Activated CD8-positive, alpha-beta T cell treated with anti-CD3 and anti-CD28 coated beads for 36 hours (primary cell): ENCODE measurements around the gene FNDC5. TPM values are rescaled to one million over a fixed set of nuclear protein-coding genes. Genes with fewer than 3 reads are reported as not detected.

Source experiments
- ATAC-seq: fragments of 200-7000 bp; cut with Tn5 transposase; one replicate; pipeline ENCODE4 v1.10.0; 2021; ENCODE audit warnings: mild to moderate bottlenecking, moderate library complexity
- CTCF ChIA-PET: fragments of 350-600 bp; sonication (Branson Sonifier 250); formaldehyde crosslinking; loops from one replicate; lab custom pipeline; 2021; ENCODE audit warnings: antibody characterized with exemption; lab: Charles Lee
- POLR2A ChIA-PET: fragments of 350-600 bp; sonication (Branson Sonifier 250); formaldehyde crosslinking; loops from one replicate; lab custom pipeline; 2021; ENCODE audit warnings: antibody characterized with exemption; lab: Charles Lee
- DNase-seq: peaks from one replicate; pipeline ENCODE4 v3.0.0-alpha.2; 2020
- H3K27ac Mint-ChIP-seq: one replicate; pipeline ENCODE4 v1.8.0; 2021; ENCODE audit warnings: mild to moderate bottlenecking, mixed read lengths
- H3K27me3 Mint-ChIP-seq: one replicate; pipeline ENCODE4 v1.8.0; 2021; ENCODE audit warnings: mixed read lengths
- H3K36me3 Mint-ChIP-seq: one replicate; pipeline ENCODE4 v1.8.0; 2021; ENCODE audit warnings: low read depth, mixed read lengths
- H3K4me1 Mint-ChIP-seq: one replicate; pipeline ENCODE4 v1.8.0; 2021; ENCODE audit warnings: low read depth, mixed read lengths
- H3K4me3 Mint-ChIP-seq: one replicate; pipeline ENCODE4 v1.8.0; 2021; ENCODE audit warnings: mild to moderate bottlenecking, moderate library complexity, mixed read lengths
- H3K9me3 Mint-ChIP-seq: one replicate; pipeline ENCODE4 v1.8.0; 2021; ENCODE audit warnings: mixed read lengths
- CTCF ChIP-seq: fragments of 200-600 bp; IDR thresholded peaks from one replicate; pipeline ENCODE4 v1.8.0; 2022; ENCODE audit warnings: antibody characterized with exemption, mild to moderate bottlenecking
- intact Hi-C: fragments of 100-400 bp; cut with micrococcal nuclease; formaldehyde crosslinking; loops from one replicate; pipeline ENCODE4 v1.10.0; 2022
- total RNA-seq, 2 experiments: library from RNA; stranded (reverse); gene quantifications; one replicate each; pipeline ENCODE4 v1.2.3, GENCODE V29; 2021

FNDC5 gene
- total RNA-seq, 2 experiments from 2014 or later, result not detected

GRCh38 chr1:32868806-32869455, 1.8 kb downstream of the FNDC5 start:
- Mint-ChIP-seq H3K27me3 (peaks cover 30% of the 10 kb centered on the region), H3K36me3 (no peaks in the 10 kb centered on the region), H3K4me1 (peaks cover 8% of the 10 kb centered on the region), H3K4me3 (no peak overlapping the region), H3K9me3 (no peaks in the 10 kb centered on the region), H3K27ac (no peak overlapping the region)
- ChIA-PET POLR2A (interaction anchor here (1.2 kb wide), 1 partner anchor 47 kb away, joined by 3 read pairs; no protein-coding TSS in a partner anchor), CTCF (interaction anchor here (1.9 kb wide), 1 partner anchor 157 kb away, joined by 8 read pairs; no protein-coding TSS in a partner anchor)
- intact Hi-C loops, result no loop called here
- DNase-seq, result no peak
- no peak for TF ChIP-seq CTCF
- ATAC-seq, result no peak

GRCh38 chr1:32868085-32868484, 2.6 kb downstream of the FNDC5 start:
- Mint-ChIP-seq H3K9me3 (no peaks in the 10 kb centered on the region), H3K27ac (no peak overlapping the region), H3K4me3 (no peak overlapping the region), H3K36me3 (no peaks in the 10 kb centered on the region), H3K4me1 (peaks cover 8% of the 10 kb centered on the region), H3K27me3 (peaks cover 30% of the 10 kb centered on the region)
- ATAC-seq, result no peak
- intact Hi-C loops, result no loop called here
- POLR2A ChIA-PET, result interaction anchor here (1.2 kb wide), 1 partner anchor 46 kb away, joined by 3 read pairs; no protein-coding TSS in a partner anchor
- CTCF ChIA-PET, result interaction anchor here (3.6 kb wide), 1 partner anchor 8 kb away, joined by 14 read pairs; no protein-coding TSS in a partner anchor
- no peak for TF ChIP-seq CTCF
- no peak for DNase-seq

- no peak for DNase-seq
- Mint-ChIP-seq H3K36me3 (peaks cover 3% of the 10 kb centered on the region), H3K27me3 (peaks cover 28% of the 10 kb centered on the region), H3K4me1 (peaks cover 7% of the 10 kb centered on the region), H3K4me3 (no peak overlapping the region), H3K9me3 (no peaks in the 10 kb centered on the region), H3K27ac (no peak overlapping the region)
- intact Hi-C loops, result no loop called here
- ATAC-seq, result no peak
- CTCF ChIA-PET, result interaction anchor here (2.0 to 3.6 kb wide), 2 partner anchors 8 to 155 kb away, joined by 9 to 14 read pairs; no protein-coding TSS in a partner anchor
- TF ChIP-seq CTCF, result no peak
- POLR2A ChIA-PET, result interaction anchor here (1.2 kb wide), 1 partner anchor 46 kb away, joined by 3 read pairs; no protein-coding TSS in a partner anchor
Observed at GRCh38 chr1:32867671-32868070, 3.0 kb downstream of the FNDC5 start.

GRCh38 chr1:32867151-32867550, 3.6 kb downstream of the FNDC5 start:
- no peak for DNase-seq
- Mint-ChIP-seq H3K9me3 (no peaks in the 10 kb centered on the region), H3K27ac (no peak overlapping the region), H3K27me3 (peaks cover 25% of the 10 kb centered on the region), H3K4me1 (peaks cover 6% of the 10 kb centered on the region), H3K36me3 (peaks cover 5% of the 10 kb centered on the region), H3K4me3 (no peak overlapping the region)
- POLR2A ChIA-PET, result interaction anchor here (0.6 kb wide), 1 partner anchor 29 kb away, joined by 3 read pairs; no protein-coding TSS in a partner anchor
- intact Hi-C loops, result no loop called here
- no peak for ATAC-seq
- CTCF ChIA-PET, result interaction anchor here (2.0 to 3.6 kb wide), 2 partner anchors 9 to 155 kb away, joined by 9 to 14 read pairs; no protein-coding TSS in a partner anchor
- TF ChIP-seq CTCF, result no peak
